Activated CD8-positive, alpha-beta memory T cell treated with anti-CD3 and anti-CD28 coated beads for 24 hours (primary cell): ENCODE measurements around the gene TMEM52B.
"Not testable (repeated sequence)": the region's sequence is repeated elsewhere in the genome, so short reads cannot be mapped to it uniquely, and the experiment has no call there.

Experiments used
- DNase-seq: peaks from one replicate; pipeline ENCODE4 v3.0.0-alpha.2; 2020

Gene TMEM52B

GRCh38 chr12:10211940-10212738 is 33.3 kb downstream of the TMEM52B start:
- peak; percentile 91 for DNase-seq

GRCh38 chr12:10212739-10213131 is 33.9 kb downstream of the TMEM52B start, which contains the start of gene GABARAPL1:
Gene GABARAPL1, plus strand, starts transcription at chr12:10212877. Its CDS starts 253 bp downstream, at chr12:10213130.
- peak; percentile 92 for DNase-seq

GRCh38 chr12:10213168-10214135 is 34.6 kb downstream of the TMEM52B start:
- DNase-seq: peak; percentile 88

- no peak for DNase-seq
Observed at GRCh38 chr12:10214136-10214894, 35.5 kb downstream of the TMEM52B start.

- no peak for DNase-seq
Observed at GRCh38 chr12:10214895-10215267, 36.0 kb downstream of the TMEM52B start.

GRCh38 chr12:10215436-10215835 is 36.6 kb downstream of the TMEM52B start:
- no peak for DNase-seq

- DNase-seq: not testable (repeated sequence)
Observed at GRCh38 chr12:10215946-10216345, 37.1 kb downstream of the TMEM52B start.

- no peak for DNase-seq
Observed at GRCh38 chr12:10218021-10218420, 39.2 kb downstream of the TMEM52B start.

- DNase-seq: no peak
Observed at GRCh38 chr12:10220398-10221077, 41.7 kb downstream of the TMEM52B start.

- no peak for DNase-seq
Observed at GRCh38 chr12:10221846-10222245, 43.0 kb downstream of the TMEM52B start.

GRCh38 chr12:10223208-10223607 is 44.4 kb downstream of the TMEM52B start:
- no peak for DNase-seq

GRCh38 chr12:10225426-10225825 is 46.6 kb downstream of the TMEM52B start:
- not testable (repeated sequence) for DNase-seq

GRCh38 chr12:10226086-10226485 is 47.3 kb downstream of the TMEM52B start:
- DNase-seq: no peak

GRCh38 chr12:10226731-10227130 is 47.9 kb downstream of the TMEM52B start:
- no peak for DNase-seq

- DNase-seq: no peak
Observed at GRCh38 chr12:10227648-10228047, 48.8 kb downstream of the TMEM52B start.

- no peak for DNase-seq
Observed at GRCh38 chr12:10234562-10234961, 55.7 kb downstream of the TMEM52B start.

GRCh38 chr12:10235761-10236631 is 57.2 kb downstream of the TMEM52B start:
- DNase-seq: no peak

GRCh38 chr12:10236720-10237119 is 57.9 kb downstream of the TMEM52B start:
- no peak for DNase-seq

- DNase-seq: no peak
Observed at GRCh38 chr12:10238526-10238925, 59.7 kb downstream of the TMEM52B start.

- no peak for DNase-seq
Observed at GRCh38 chr12:10241290-10241689, 62.5 kb downstream of the TMEM52B start.
